ENCODE data around the gene NMNAT2.

Gene NMNAT2

GRCh38 chr1:183363972-183364371, 54.2 kb downstream of the NMNAT2 start:
- no peak for DNase-seq

GRCh38 chr1:183361081-183361480, 57.1 kb downstream of the NMNAT2 start:
- DNase-seq: no peak

GRCh38 chr1:183360473-183360872, 57.7 kb downstream of the NMNAT2 start:
- no peak for DNase-seq

DNA sequence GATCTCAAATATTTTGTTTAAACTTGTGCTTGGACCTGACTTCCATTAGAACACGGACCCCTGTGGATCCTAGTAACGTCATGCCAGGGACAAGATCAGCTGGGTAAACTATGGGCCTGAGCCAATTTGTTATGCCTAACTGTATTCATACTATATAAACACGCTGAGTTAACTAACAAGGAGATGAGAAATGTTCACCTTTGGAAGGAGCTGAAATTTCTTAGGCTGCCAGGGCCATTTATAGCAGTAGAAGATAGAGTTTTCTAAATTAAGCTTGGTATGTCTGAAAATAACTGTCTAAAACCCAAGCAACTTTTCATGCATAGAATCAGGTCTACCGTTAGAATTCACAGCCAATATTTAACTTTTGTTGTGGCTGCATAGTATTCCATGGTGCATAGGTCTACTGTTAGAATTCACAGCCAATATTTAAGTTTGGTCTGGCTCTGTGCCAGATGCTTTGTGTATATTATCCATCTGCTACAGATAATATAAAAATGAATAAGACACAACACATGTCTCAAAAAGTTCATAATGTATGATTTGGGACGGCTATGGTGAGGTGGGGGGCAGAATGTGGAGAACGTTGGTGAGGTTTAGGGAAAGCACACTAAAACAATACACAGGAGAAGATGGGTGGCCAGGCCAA, 61.5 kb downstream of the NMNAT2 start:
- no peak for DNase-seq

GRCh38 chr1:183355797-183356196, 62.4 kb downstream of the NMNAT2 start:
- no peak for DNase-seq

GRCh38 chr1:183355181-183355580, 63.0 kb downstream of the NMNAT2 start:
- no peak for DNase-seq

GRCh38 chr1:183353597-183353996, 64.6 kb downstream of the NMNAT2 start:
- no peak for DNase-seq

GRCh38 chr1:183349201-183349711, 68.9 kb downstream of the NMNAT2 start:
- no peak for DNase-seq

- no peak for DNase-seq
Observed at GRCh38 chr1:183346276-183346732, 71.9 kb downstream of the NMNAT2 start.

DNA sequence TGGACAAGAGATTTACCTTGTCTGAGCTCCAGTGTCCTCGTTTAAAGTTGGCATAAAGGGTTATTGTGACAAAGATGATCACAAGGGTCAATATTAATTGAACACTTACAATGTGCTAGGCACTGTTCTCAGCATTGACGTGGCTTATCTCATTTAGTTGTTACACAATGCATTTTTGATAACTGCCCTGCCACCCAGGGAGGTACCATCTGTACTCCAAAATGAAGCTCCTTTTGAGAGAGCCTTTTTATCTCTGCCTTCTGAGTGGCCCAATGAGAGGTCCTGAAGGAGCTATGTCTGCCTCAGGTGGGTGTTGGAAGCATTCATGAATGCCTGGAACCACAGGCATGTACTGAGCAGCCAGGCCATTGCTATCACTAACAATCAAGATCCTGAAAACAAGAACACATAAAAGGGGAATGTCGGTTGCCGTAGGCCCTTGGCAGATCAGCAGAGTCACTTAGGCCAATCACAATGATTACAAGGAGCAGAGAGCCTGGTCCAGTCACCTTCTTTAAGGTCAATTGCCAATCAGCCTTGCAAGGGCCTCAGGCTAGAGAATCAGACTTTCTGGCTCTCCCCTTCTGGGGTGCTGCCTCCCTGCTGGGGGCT, 78.5 kb downstream of the NMNAT2 start:
- no peak for DNase-seq

DNA sequence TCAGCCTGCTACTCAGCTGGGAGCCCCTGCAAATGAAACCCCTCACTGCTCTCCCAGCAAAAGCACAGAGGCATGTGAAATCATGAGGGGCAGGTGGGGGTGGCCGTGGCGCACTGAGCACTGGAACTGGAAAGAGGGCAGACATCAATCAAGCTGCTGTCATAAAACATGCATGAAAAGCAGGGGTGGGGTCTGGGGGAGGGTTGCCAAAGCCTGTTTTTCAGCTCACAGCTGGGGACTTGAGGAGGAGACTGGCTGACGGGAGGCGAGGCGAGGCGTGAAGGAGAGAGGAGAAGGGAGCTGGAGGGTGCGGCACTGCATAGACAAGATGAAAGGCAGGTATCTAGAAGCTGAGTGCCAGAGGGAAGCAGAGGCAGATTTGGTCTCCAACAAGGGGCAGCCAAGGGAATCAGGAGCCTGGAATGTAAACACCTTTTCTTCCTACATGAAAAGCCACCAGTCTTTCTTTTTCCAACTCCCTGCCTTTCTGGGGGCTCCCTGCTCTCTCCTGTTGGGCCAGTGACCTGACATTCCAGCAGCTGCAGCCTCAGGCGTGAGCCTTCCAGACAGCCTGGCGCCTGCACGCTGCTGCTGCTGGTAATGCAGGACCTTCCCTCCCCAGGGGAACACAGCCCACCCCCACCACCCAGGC, 87.0 kb downstream of the NMNAT2 start:
- DNase-seq: no peak

GRCh38 chr1:183330335-183330734, 87.8 kb downstream of the NMNAT2 start:
- DNase-seq: no peak

DNA sequence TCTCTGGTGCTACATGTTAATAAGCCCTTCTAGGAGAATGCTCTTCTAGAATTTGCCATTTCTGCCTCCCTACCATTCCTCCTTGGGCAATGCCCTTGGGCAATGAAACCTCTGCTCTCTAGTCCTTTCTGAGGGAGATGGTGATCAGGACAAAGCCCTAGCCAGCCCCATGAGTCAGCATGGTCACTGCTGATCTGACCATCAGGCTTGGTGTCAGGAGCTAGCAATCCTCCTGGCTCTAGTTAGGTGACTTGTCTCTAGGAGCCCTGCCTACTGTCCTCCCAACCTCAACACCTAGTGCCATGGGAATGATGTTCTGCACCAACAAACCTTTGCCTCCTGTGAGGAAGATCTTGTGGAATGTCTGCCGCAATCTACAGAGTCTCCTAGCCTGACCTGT, 89.8 kb downstream of the NMNAT2 start:
- no peak for DNase-seq

DNA sequence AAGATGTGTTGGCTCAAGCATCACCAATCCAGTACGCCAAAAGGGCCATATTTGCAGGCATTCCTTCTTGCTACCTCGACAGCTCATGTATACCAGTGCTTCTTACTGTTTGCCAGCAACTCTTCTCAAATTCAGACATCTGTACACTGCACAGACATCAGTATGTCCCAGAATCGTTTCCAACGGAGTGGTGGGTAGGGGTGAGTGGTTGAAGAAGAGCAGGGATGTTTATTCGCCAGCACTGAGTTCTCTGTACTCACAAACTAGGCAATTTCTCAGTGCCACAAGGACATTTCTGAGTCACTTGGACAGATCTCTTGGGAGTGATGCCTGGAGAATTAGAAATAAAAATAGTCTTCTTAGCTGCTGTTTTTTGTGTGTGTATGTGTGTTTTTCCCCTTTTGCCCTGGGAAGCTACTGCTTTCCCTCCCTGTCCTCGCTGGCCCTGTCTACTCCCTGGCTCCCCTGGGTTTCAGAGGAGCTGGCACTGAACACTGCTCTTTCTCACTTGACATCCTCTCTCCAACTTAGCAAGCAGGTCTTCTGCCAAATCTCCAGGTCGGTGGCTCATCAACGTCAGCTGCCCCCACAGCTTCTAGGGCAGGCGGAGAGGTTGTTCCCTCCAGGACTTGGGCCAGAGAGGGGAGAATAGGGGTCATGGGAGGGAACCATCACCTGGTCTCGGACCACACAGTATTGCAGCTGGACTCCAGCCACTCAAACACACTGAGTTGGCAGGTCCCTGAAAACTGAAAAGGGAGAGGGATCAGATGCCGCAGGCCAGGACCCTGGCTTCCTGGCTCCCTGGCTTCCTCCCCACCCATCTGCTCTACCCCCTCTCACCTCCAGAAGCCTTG, 90.5 kb downstream of the NMNAT2 start:
- no peak for DNase-seq

DNA sequence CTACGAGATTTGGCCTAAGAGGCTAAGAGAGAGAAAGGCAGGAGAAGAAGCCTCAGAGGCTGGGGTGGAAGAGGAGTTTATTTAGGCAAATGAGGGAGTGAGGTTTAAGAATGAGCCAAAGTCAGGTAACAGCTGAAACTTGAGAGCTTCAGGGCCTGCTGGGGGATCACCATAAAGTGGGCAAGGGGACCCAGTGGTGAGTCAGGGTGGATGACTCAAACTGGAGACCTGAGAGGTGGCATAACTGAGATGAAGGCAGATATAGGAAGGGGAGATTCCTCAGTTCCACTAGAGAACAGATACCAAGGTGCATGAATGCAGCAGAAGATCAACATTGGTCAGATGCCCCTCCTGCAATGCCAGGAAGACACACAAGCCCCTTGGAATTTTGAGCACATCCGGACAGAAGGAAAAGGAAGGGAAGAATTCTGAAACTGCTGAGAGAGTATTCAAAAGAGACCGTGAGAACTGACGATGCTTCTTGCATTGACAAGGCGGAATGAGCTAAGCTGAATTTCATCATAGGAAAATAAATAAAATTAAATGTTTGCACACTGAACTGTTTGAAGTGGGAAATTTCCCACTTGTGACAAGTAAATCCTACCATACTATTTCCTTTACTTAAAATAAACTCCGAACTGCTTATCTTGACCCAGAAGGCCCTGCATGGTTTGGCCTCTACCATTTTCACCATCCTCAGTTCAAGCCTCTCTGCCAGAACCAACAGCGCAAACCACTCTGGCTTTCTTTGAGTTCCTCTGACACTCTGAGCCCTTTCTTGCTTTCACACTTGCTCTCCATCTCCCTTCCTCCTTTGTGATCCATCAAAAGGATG, 94.1 kb downstream of the NMNAT2 start:
- DNase-seq: no peak

DNA sequence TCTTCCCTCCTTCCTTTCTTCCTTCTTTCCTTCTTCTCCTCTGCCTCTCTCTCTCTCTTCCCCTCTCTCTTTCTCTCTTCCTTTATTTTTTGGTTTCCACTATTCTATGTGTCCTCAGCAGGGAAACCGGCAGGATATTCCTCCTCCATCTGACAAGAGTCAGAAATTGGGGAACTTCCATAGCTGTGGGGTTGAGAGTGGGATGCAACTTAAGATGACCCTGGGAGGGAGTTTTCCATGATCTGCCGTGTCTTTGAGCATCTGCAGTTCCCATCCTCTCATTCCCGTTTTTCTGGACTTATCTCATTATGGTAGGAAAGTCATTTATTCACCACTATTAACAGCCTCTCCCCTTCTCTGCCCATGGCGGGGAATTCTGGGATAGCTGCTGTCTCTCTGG, 98.6 kb downstream of the NMNAT2 start:
- DNase-seq: no peak

- DNase-seq: no peak
Observed at GRCh38 chr1:183319051-183319450, 99.1 kb downstream of the NMNAT2 start.

DNA sequence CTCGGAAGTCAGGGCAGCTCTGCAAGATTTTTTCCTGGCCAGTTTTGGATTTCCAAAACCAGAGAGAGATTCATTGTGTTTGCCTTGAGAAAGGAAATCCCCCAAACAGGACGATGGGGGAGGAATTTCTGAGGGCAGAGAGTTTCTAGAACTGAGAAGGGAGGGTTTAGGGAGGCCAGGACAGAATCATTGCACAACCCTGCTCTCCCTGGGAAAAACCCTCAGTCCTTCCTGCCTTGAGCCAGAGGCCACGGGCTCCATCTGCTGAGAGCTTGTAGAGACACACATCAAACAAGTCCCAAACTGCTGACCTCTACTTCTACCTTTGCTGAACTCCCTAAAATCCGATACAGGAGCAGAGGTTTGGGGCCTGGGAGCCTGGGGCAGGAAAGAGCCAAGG, 99.7 kb downstream of the NMNAT2 start:
- peak; percentile 37 for DNase-seq

DNA sequence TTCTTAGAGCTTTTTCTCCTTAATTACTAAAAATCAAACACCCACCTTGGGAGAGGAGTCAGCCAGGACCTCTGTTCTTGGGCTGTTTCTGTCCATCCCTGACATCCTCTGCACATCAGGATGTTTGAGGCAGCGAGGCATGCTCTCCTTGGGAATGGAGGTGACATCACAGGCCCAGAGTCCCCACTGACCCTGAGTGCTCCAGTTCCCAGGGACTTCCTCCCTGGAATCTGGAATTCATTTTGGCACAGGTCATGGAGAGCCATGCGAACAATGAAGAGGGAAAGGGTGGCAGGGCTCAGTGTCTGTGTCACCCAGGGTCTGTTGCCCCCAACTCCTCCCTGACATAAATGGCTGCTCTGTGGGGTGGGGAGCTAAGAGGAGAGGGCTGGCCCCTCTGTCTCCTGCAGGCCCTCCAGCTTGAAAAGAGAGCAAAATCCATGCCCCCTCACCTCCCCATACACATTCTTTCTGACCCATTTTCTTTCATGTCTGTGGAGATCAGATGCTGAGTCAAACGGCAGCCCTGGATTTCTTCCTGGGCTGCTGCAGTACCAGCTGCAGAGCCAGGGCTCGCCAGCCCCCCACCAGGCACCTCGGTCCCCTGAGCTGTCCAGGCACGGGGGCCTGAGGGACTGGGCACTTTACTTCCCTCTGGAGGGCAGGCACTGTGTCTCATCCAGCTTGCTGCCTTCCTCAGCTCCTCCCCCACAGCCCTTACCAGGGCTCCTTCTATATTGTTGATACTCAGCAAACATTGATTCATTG, 102.0 kb downstream of the NMNAT2 start:
- DNase-seq: no peak

DNA sequence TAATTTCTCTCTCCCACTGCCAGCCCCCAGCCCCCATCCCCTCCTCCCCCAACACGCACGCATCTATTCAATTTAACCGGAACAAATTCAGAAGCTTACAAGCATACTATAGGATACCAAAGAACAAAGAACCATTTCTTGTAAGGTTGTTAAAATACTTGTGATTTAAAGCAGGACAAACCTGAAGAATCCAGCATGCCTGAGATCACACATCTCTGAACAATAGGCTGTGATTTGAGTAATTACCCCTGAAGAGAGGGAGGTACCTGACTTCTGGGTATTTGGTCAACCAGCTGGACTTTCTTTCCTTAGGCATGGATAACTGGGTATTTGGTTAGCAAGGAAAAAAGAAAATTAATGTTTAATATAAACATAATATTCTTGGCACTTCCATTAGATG, 105.1 kb downstream of the NMNAT2 start:
- no peak for DNase-seq

DNA sequence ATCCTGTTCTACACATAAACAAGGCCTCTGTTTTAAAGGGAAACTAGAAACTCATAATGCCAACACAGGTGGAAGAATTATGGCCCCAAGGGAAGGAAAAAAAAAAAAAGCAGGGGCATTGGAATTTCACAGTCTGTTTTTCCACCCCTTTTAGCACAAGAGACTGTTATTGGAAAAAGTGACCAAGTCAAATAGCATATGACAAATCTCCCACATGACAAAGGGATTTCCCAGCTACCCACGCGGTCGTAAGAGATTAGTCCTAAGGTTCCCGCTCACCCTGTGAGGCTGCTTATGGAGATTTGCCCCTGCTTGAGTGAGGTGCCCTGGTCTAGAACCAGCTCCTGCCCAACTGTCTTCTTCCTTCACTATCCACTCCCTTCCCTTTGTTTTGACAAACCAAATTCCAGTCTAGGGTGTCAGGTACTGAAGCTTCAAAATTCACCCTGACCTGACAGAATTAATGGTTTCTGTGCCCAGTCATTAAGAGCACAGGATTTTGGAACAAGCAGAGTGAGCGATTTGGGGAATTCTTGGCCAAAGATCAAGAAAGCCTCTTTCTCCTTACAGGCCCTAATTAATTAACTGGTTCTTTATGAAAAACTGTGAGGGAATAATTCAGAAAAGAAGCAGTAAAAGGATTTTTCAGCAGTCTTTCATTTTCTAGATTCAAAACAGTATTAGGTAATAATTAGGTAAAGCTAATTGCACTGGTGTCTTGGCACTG, 107.3 kb downstream of the NMNAT2 start:
- DNase-seq: no peak

All from T1000 (cell line).